ENCODE data around the gene NUDT3. TPM values are rescaled to one million over a fixed set of nuclear protein-coding genes. Genes with fewer than 3 reads are reported as not detected.

NUDT3 gene
- total and polyA plus RNA-seq, 7 donors = 10.6 to 70.5 (median 33.3) TPM

DNA sequence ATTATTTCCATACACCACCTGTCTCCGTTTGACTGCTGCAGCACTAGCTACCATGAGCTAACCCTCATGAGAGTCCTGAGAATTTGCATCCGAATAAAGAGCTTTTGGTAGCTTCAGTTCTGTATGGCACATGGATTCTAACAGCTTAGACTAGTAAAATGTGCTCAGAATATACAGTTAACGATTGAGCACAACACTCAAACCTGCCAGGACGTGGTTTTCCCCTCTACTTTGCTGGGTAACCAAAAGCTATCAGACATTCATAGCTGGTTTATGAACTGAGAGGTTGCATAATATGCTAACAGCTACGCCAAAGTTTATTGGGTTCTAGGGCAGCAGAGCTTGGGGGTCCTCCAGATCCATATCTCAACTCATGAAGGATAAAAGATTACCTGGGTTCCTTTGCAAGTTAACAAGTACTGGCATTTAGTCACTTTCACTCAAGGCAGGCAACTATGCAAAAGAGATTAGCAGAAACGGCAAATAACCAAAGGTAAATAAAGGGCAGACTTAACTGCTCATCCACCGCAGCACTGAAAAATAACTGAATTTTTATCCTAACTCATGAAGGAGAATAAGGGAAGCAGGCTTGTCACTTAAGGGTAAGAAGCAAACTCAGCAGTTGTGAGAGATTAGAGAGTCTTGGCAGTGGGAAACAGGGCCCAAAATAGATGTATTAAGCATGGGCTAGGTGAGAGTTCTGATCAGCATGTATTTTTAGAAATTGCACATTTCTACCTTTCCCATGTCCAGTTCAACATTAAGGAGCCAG is 29.4 kb downstream of the NUDT3 start:
- Histone ChIP-seq H3K4me3 (peak overlapping the region; percentile 43), H3K36me3 (ENCODE audit: insufficient read depth in 1 of 2, low read depth in 1 of 2) (no peaks in the 10 kb centered on the region), H3K27me3 (ENCODE audit: insufficient read depth in 3 of 3, low read length in 2 of 3) (no peaks in the 10 kb centered on the region), H3K4me1 (peaks cover 50% of the 10 kb centered on the region), H3K9me3 (no peaks in the 10 kb centered on the region), H3K27ac (peak overlapping the region; percentile 89)
- no peak for DNase-seq
- intact Hi-C loops (cut with DNase I) = loop anchor here in 1 of 2 donors (5.0 kb wide), 1 partner anchor 71 kb away; no protein-coding TSS in a partner anchor
- peak; percentile 90 to 96 (median 94) for ATAC-seq
- TF ChIP-seq, protein P1, sequence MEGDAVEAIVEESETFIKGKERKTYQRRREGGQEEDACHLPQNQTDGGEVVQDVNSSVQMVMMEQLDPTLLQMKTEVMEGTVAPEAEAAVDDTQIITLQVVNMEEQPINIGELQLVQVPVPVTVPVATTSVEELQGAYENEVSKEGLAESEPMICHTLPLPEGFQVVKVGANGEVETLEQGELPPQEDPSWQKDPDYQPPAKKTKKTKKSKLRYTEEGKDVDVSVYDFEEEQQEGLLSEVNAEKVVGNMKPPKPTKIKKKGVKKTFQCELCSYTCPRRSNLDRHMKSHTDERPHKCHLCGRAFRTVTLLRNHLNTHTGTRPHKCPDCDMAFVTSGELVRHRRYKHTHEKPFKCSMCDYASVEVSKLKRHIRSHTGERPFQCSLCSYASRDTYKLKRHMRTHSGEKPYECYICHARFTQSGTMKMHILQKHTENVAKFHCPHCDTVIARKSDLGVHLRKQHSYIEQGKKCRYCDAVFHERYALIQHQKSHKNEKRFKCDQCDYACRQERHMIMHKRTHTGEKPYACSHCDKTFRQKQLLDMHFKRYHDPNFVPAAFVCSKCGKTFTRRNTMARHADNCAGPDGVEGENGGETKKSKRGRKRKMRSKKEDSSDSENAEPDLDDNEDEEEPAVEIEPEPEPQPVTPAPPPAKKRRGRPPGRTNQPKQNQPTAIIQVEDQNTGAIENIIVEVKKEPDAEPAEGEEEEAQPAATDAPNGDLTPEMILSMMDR (IDR thresholded peaks at IDR 0.05) = no peak
- 26 to 42% (median 26%) methylated on average over 7 of the region's 7 CpGs for WGBS, 3 donors

DNA sequence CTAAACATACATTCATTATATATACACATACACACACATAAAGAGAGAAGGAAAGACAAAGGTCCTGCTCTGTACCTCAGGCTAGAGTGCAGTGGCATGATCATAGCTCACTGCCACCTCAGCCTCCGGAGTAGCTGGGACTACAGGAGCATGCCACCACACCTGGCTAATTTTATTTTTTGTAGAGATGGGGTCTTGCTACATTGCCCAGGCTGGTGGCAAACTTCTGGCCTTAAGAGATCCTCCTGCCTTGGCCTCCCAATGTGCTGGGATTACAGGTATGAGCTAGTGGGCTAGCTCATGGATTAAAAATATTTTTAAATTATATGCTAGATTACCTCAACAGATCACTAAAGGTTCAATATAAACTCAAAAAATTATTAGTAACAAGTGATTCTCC is 30.3 kb downstream of the NUDT3 start:
- ATAC-seq = no peak
- H3K4me1 ChIP-seq = peaks cover 53% of the 10 kb centered on the region

DNA sequence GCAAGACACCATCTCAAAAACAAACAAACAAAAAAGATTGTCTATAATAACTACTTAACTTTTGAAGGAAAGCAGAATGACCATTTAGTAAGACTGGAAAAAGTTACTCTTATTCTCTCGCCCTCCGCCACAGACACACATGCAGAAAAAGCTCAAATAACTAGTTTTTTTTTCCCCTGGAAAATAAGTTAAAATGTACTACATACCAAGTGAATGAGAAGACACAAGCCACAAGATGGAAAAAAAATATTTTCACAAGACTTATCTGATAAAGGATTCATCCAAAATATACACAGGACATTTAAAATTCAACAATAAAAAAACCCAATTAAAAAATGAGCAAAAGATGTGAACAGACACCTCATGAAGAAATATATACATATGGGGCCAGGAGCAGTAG is 31.9 kb downstream of the NUDT3 start:
- WGBS, 3 donors = 95 to 97% (median 95%) methylated on average over 2 of the region's 2 CpGs
- Histone ChIP-seq H3K4me3 (no peak overlapping the region), H3K36me3 (ENCODE audit: insufficient read depth in 1 of 2, low read depth in 1 of 2) (no peaks in the 10 kb centered on the region), H3K4me1 (peaks cover 64% of the 10 kb centered on the region), H3K27ac (peak overlapping the region; percentile 89), H3K27me3 (ENCODE audit: insufficient read depth in 3 of 3, low read length in 2 of 3) (no peaks in the 10 kb centered on the region), H3K9me3 (no peaks in the 10 kb centered on the region)
- TF ChIP-seq, protein P1 (IDR thresholded peaks at IDR 0.05) = no peak
- no peak for ATAC-seq
- no peak for DNase-seq
- intact Hi-C loops (cut with DNase I) = loop anchor here in 1 of 2 donors (5.0 kb wide), 1 partner anchor 68 kb away; no protein-coding TSS in a partner anchor

More for the DNA sequence above, 30.3 kb downstream of the NUDT3 start:
- TF ChIP-seq, protein P1 (IDR thresholded peaks at IDR 0.05) = no peak
- no peak for DNase-seq
- Histone ChIP-seq H3K4me3 (no peak overlapping the region), H3K9me3 (no peaks in the 10 kb centered on the region), H3K27me3 (ENCODE audit: insufficient read depth in 3 of 3, low read length in 2 of 3) (no peaks in the 10 kb centered on the region), H3K27ac (peak overlapping the region; percentile 89), H3K36me3 (ENCODE audit: insufficient read depth in 1 of 2, low read depth in 1 of 2) (no peaks in the 10 kb centered on the region)
- 79 to 100% (median 85%) methylated on average over 1 of the region's 1 CpG for WGBS, 3 donors
- intact Hi-C loops (cut with DNase I) = loop anchor here in 1 of 2 donors (5.0 kb wide), 1 partner anchor 70 kb away; no protein-coding TSS in a partner anchor

DNA sequence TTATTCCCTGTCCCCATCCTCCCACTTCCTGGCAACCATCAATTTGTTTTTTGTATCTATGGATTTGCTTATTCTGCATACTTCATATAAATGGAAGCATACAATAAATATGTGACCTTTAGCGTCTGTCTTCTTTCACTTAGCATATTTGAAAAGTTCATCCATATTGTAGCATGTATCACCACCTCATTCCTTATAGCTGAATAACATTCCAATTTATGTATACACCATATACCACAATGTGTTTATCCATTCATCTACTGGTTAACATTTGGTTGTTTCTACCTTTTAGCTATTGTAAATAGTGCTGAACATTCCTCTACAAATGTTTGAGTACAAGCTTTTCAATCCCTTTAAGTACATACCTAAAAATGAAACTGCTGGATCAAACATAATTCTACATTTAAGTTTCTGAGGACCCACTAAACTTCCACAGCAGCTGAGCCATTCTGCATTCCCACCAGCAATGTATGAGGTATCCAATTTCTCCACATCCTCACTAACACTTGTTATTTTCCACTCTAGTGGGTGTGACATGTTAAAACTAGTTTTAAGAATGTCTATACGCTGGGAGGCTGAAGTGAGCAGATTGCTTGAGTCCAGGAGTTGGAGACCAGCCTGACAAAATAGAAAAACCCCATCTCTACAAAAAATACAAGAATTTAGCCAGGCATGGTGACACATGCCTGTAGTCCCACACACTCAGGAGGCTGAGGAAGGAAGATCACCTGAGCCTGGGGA is 32.9 kb downstream of the NUDT3 start:
- ATAC-seq (no peak), DNase-seq (no peak)
- Histone ChIP-seq H3K36me3 (ENCODE audit: insufficient read depth in 1 of 2, low read depth in 1 of 2) (no peaks in the 10 kb centered on the region), H3K9me3 (no peaks in the 10 kb centered on the region), H3K27me3 (ENCODE audit: insufficient read depth in 3 of 3, low read length in 2 of 3) (no peaks in the 10 kb centered on the region), H3K4me3 (no peak overlapping the region), H3K27ac (peak overlapping the region; percentile 89), H3K4me1 (peaks cover 70% of the 10 kb centered on the region)
- 44 to 56% (median 47%) methylated on average over 2 of the region's 2 CpGs for WGBS, 3 donors
- TF ChIP-seq, protein P1 (IDR thresholded peaks at IDR 0.05) = no peak
- intact Hi-C loops (cut with DNase I) = loop anchor here in 1 of 2 donors (5.0 kb wide), 1 partner anchor 67 kb away; no protein-coding TSS in a partner anchor

Data from psoas muscle (tissue), 8 donors.